ENCODE results near the gene HOXC10. TPM values are rescaled to one million over a fixed set of nuclear protein-coding genes. Genes with fewer than 3 reads are reported as not detected.

HOXC10 gene
- polyA plus RNA-seq, 3 donors = not detected

DNA sequence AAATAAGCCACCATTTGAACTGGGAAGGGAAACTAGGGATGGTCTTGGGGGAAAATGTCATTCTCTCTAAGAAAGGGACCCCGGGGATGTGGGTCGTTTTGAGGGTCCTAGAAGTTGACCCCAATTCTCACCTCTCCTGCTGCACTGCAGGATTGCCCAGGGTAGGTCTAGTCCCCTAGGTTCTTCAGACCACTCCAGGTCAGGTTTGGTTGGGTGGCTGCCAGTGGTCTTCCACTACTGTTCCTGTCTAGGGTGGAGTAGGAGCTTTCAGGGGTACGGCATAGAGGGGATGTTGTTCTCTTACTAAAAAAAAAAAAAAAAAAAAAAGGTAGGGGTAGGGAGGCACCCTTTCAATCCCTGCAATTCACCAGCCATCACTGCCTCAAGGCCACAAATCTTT, 31.1 kb downstream of the HOXC10 start:
- Mint-ChIP-seq H3K27me3 (ENCODE audit: low read depth in 3 of 3) (peaks cover 96 to 100% (median 99%) of the 10 kb centered on the region in 3 donors), H3K27ac (no peak overlapping the region)

DNA sequence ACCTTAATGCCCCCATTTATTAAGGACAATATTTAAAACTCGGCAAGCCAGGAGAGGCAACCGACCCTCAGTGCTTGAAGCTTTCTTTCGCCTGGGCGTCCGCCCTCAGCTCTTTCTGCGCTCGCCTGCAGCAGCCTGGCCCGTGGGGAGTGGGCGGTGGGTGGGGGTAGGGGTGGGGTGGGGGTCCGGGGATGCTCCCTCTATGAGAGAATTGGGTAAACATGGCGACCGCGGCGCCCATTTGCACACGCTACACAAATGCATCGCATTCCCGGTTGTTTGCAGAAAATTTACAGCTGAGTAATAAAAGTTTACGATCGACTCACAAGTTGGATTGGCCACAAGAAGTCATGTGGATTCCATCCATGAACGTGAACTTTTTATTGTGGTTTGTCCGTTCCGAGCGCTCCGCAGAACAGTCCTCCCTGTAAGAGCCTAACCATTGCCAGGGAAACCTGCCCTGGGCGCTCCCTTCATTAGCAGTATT, 31.6 kb downstream of the HOXC10 start:
- Histone ChIP-seq H3K4me1 (ENCODE audit: control insufficient read depth in 1 of 2, insufficient read depth in 2 of 2, low read length in 2 of 2) (peaks cover 14 to 16% of the 10 kb centered on the region in 2 donors), H3K36me3 (replicated peaks in 1 of 2; ENCODE audit: control insufficient read depth in 1 of 2, insufficient read depth in 2 of 2, low read length in 2 of 2) (no peaks in the 10 kb centered on the region), H3K27ac (ENCODE audit: low read depth in 1 of 2, low read length in 2 of 2) (no peak overlapping the region), H2AFZ (ENCODE audit: insufficient read depth, low read depth, low read length, poor library complexity, severe bottlenecking) (no peak overlapping the region), H3K9me3 (replicated peaks in 1 of 2; ENCODE audit: control insufficient read depth in 1 of 2, insufficient read depth in 1 of 2, low read length in 2 of 2) (peaks cover 10 to 40% of the 10 kb centered on the region in 2 donors), H4K20me1 (ENCODE audit: insufficient read depth, low read length) (no peaks in the 10 kb centered on the region), H3K79me2 (ENCODE audit: insufficient read depth, low read length) (no peaks in the 10 kb centered on the region), H3K9ac (ENCODE audit: insufficient read depth, low read length, poor library complexity, severe bottlenecking) (no peak overlapping the region), H3K4me2 (replicated peaks; ENCODE audit: extremely low read depth, low read length, poor library complexity, severe bottlenecking) (no peak overlapping the region), H3K4me3 (replicated peaks in 1 of 3; ENCODE audit: low read depth in 2 of 3, low read length in 3 of 3) (no peak overlapping the region), H3K27me3 (ENCODE audit: control insufficient read depth in 2 of 2, insufficient read depth in 2 of 2, low read length in 2 of 2) (peaks cover 94 to 100% of the 10 kb centered on the region in 2 donors)
- no peak overlapping the region for H3K27ac Mint-ChIP-seq
- WGBS (ENCODE audit: insufficient coverage) = 0% methylated on average over 8 of the region's 25 CpGs
- peaks cover 0 to 5% of the 10 kb centered on the region in 2 donors for H3K36me3 Mint-ChIP-seq
- H3K27me3 Mint-ChIP-seq (ENCODE audit: low read depth in 3 of 3) = peaks cover 96 to 100% (median 99%) of the 10 kb centered on the region in 3 donors
- TF ChIP-seq, protein P1, sequence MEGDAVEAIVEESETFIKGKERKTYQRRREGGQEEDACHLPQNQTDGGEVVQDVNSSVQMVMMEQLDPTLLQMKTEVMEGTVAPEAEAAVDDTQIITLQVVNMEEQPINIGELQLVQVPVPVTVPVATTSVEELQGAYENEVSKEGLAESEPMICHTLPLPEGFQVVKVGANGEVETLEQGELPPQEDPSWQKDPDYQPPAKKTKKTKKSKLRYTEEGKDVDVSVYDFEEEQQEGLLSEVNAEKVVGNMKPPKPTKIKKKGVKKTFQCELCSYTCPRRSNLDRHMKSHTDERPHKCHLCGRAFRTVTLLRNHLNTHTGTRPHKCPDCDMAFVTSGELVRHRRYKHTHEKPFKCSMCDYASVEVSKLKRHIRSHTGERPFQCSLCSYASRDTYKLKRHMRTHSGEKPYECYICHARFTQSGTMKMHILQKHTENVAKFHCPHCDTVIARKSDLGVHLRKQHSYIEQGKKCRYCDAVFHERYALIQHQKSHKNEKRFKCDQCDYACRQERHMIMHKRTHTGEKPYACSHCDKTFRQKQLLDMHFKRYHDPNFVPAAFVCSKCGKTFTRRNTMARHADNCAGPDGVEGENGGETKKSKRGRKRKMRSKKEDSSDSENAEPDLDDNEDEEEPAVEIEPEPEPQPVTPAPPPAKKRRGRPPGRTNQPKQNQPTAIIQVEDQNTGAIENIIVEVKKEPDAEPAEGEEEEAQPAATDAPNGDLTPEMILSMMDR (IDR thresholded peaks at IDR 0.05) = no peak
- peak overlapping the region in 1 of 2 donors; percentile 71 for H3K4me3 Mint-ChIP-seq
- no peak for DNase-seq
- H3K9me3 Mint-ChIP-seq = peaks cover 0 to 49% (median 16%) of the 10 kb centered on the region in 7 donors
- peaks cover 28% of the 10 kb centered on the region for H3K4me1 Mint-ChIP-seq
- intact Hi-C loops (cut with micrococcal nuclease) = no loop called here

More for the DNA sequence above, 31.1 kb downstream of the HOXC10 start:
- Histone ChIP-seq H3K4me1 (ENCODE audit: control insufficient read depth in 1 of 2, insufficient read depth in 2 of 2, low read length in 2 of 2) (peaks cover 14 to 16% of the 10 kb centered on the region in 2 donors), H3K27ac (ENCODE audit: low read depth in 1 of 2, low read length in 2 of 2) (no peak overlapping the region), H3K4me3 (replicated peaks in 1 of 3; ENCODE audit: low read depth in 2 of 3, low read length in 3 of 3) (no peak overlapping the region), H3K27me3 (ENCODE audit: control insufficient read depth in 2 of 2, insufficient read depth in 2 of 2, low read length in 2 of 2) (peaks cover 96 to 100% of the 10 kb centered on the region in 2 donors), H3K4me2 (replicated peaks; ENCODE audit: extremely low read depth, low read length, poor library complexity, severe bottlenecking) (no peak overlapping the region), H3K9me3 (replicated peaks in 1 of 2; ENCODE audit: control insufficient read depth in 1 of 2, insufficient read depth in 1 of 2, low read length in 2 of 2) (peaks cover 10 to 36% of the 10 kb centered on the region in 2 donors), H2AFZ (ENCODE audit: insufficient read depth, low read depth, low read length, poor library complexity, severe bottlenecking) (no peak overlapping the region), H3K36me3 (replicated peaks in 1 of 2; ENCODE audit: control insufficient read depth in 1 of 2, insufficient read depth in 2 of 2, low read length in 2 of 2) (no peaks in the 10 kb centered on the region), H3K9ac (ENCODE audit: insufficient read depth, low read length, poor library complexity, severe bottlenecking) (no peak overlapping the region), H3K79me2 (ENCODE audit: insufficient read depth, low read length) (no peaks in the 10 kb centered on the region), H4K20me1 (ENCODE audit: insufficient read depth, low read length) (no peaks in the 10 kb centered on the region)
- intact Hi-C loops (cut with micrococcal nuclease) = no loop called here
- H3K4me1 Mint-ChIP-seq = peaks cover 33% of the 10 kb centered on the region
- DNase-seq = no peak
- peaks cover 0 to 49% (median 16%) of the 10 kb centered on the region in 7 donors for H3K9me3 Mint-ChIP-seq
- H3K4me3 Mint-ChIP-seq = peak overlapping the region in 1 of 2 donors; percentile 71
- WGBS (ENCODE audit: insufficient coverage) = no CpG with 5 or more reads among the region's 3 CpGs
- TF ChIP-seq, protein P1 (IDR thresholded peaks at IDR 0.05) = no peak
- H3K36me3 Mint-ChIP-seq = peaks cover 0 to 7% of the 10 kb centered on the region in 2 donors

Data from CD14-positive monocyte (primary cell).